Measurements from ENCODE around the gene NDUFV2. TPM values are rescaled to one million over a fixed set of nuclear protein-coding genes. Genes with fewer than 3 reads are reported as not detected.

The NDUFV2 gene
- total RNA-seq, 1 experiment from 2014 or later = 272 TPM

DNA sequence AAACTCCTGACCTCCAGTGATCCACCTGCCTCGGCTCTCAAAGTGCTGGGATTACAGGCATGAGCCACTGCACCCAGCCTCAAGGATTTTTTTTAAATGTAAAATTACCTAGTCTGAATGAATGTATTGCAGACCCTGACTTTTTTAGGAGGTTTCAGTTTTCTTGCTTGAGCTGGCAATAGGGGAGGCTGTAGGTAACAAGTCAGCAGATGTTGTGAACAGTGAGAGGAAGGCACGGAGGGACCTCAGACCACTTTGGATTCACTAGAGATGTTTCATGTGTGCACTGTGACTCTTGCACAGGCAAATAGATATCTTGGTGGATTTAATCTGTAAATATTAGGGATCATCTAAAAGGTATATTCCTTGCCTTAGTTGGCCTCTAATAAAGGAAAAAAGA is 6.4 kb downstream of the NDUFV2 start:
- no peak overlapping the region for H2AFZ ChIP-seq (ENCODE audit: low read length)
- intact Hi-C loops (cut with micrococcal nuclease) = no loop called here
- no TSS peak for BruUV-seq (replicated peaks)
- H3K27ac ChIP-seq (ENCODE audit: low read length) = no peak overlapping the region
- no peaks in the 10 kb centered on the region for H3K9me3 ChIP-seq (ENCODE audit: low read length)
- no peak overlapping the region for H3K4me3 ChIP-seq (ENCODE audit: low read length)
- H3K36me3 ChIP-seq (ENCODE audit: low read depth, low read length) = peaks cover 20% of the 10 kb centered on the region; the same call in 1 of the 2 replicates
- ChIA-PET CTCF (no interaction called here), POLR2A (ENCODE audit: unreplicated experiment) (interaction anchor here (1.0 kb wide), 1 partner anchor 9 kb away, joined by 4 read pairs; no protein-coding TSS in a partner anchor)
- H3F3A ChIP-seq (ENCODE audit: low read length, unreplicated experiment) = no peaks in the 10 kb centered on the region
- DNase-seq = no peak
- H3K4me2 ChIP-seq (ENCODE audit: low read length) = no peak overlapping the region
- H3K79me2 ChIP-seq (ENCODE audit: low read length) = peaks cover 100% of the 10 kb centered on the region
- H3K27me3 ChIP-seq (ENCODE audit: low read length) = no peaks in the 10 kb centered on the region
- H4K20me1 ChIP-seq (ENCODE audit: low read length) = peaks cover 64% of the 10 kb centered on the region
- no peak overlapping the region for H3K9ac ChIP-seq (ENCODE audit: low read length)
- TF ChIP-seq EZH2phosphoT487 (IDR thresholded peaks at IDR 0.05; ENCODE audit: borderline replicate concordance, low read length) (no peak), EZH2 (IDR thresholded peaks at IDR 0.05; ENCODE audit: low read length, unreplicated experiment) (no peak)
- TF ChIP-seq, protein P1, sequence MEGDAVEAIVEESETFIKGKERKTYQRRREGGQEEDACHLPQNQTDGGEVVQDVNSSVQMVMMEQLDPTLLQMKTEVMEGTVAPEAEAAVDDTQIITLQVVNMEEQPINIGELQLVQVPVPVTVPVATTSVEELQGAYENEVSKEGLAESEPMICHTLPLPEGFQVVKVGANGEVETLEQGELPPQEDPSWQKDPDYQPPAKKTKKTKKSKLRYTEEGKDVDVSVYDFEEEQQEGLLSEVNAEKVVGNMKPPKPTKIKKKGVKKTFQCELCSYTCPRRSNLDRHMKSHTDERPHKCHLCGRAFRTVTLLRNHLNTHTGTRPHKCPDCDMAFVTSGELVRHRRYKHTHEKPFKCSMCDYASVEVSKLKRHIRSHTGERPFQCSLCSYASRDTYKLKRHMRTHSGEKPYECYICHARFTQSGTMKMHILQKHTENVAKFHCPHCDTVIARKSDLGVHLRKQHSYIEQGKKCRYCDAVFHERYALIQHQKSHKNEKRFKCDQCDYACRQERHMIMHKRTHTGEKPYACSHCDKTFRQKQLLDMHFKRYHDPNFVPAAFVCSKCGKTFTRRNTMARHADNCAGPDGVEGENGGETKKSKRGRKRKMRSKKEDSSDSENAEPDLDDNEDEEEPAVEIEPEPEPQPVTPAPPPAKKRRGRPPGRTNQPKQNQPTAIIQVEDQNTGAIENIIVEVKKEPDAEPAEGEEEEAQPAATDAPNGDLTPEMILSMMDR (conservative IDR thresholded peaks at IDR 0.05; ENCODE audit: low read depth, low read length) = no peak
- H3K9me2 ChIP-seq (replicated peaks; ENCODE audit: low read length) = no peaks in the 10 kb centered on the region
- H3K4me1 ChIP-seq (ENCODE audit: insufficient read depth, low read length) = peaks cover 53% of the 10 kb centered on the region
- ATAC-seq = no peak

DNA sequence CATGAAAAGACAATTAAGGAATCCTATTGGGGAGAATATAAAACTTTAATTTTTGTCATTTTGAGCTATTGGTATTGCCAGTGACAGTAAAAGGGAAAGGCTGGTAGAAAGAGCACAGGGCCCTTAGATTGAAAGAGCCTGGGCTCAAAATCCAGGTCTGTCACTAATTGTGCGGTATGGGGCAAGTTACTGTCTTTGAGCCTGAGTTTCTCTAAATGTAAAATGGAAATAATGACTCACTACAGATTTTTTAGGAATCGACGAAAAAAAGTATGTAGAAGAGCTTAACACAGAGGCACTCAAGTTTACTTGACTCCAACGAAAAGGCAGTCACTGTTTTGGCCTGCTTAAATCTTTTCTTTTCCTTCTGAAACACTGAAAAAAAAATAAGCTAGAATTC is 7.0 kb downstream of the NDUFV2 start:
- H3K27ac ChIP-seq (ENCODE audit: low read length) = no peak overlapping the region
- DNase-seq (no peak), ATAC-seq (no peak)
- H2AFZ ChIP-seq (ENCODE audit: low read length) = no peak overlapping the region
- TF ChIP-seq, protein P1 (conservative IDR thresholded peaks at IDR 0.05; ENCODE audit: low read depth, low read length) = no peak
- TF ChIP-seq EZH2phosphoT487 (IDR thresholded peaks at IDR 0.05; ENCODE audit: borderline replicate concordance, low read length) (no peak), EZH2 (IDR thresholded peaks at IDR 0.05; ENCODE audit: low read length, unreplicated experiment) (no peak)
- H3K9ac ChIP-seq (ENCODE audit: low read length) = no peak overlapping the region
- POLR2A ChIA-PET (ENCODE audit: unreplicated experiment) = interaction anchor here (1.0 kb wide), 1 partner anchor 8 kb away, joined by 4 read pairs; no protein-coding TSS in a partner anchor
- no peak overlapping the region for H3K4me3 ChIP-seq (ENCODE audit: low read length)
- no peaks in the 10 kb centered on the region for H3K27me3 ChIP-seq (ENCODE audit: low read length)
- H3K9me2 ChIP-seq (replicated peaks; ENCODE audit: low read length) = no peaks in the 10 kb centered on the region
- H4K20me1 ChIP-seq (ENCODE audit: low read length) = peaks cover 61% of the 10 kb centered on the region
- intact Hi-C loops (cut with micrococcal nuclease) = no loop called here
- peaks cover 20% of the 10 kb centered on the region; the same call in 1 of the 2 replicates for H3K36me3 ChIP-seq (ENCODE audit: low read depth, low read length)
- no TSS peak for BruUV-seq (replicated peaks)
- CTCF ChIA-PET = interaction anchor here (0.6 kb wide), 2 partner anchors 28 to 38 kb away, joined by 3 read pairs; no protein-coding TSS in a partner anchor
- peaks cover 100% of the 10 kb centered on the region for H3K79me2 ChIP-seq (ENCODE audit: low read length)
- H3K9me3 ChIP-seq (ENCODE audit: low read length) = no peaks in the 10 kb centered on the region
- peaks cover 47% of the 10 kb centered on the region for H3K4me1 ChIP-seq (ENCODE audit: insufficient read depth, low read length)
- H3K4me2 ChIP-seq (ENCODE audit: low read length) = no peak overlapping the region
- H3F3A ChIP-seq (ENCODE audit: low read length, unreplicated experiment) = no peaks in the 10 kb centered on the region

DNA sequence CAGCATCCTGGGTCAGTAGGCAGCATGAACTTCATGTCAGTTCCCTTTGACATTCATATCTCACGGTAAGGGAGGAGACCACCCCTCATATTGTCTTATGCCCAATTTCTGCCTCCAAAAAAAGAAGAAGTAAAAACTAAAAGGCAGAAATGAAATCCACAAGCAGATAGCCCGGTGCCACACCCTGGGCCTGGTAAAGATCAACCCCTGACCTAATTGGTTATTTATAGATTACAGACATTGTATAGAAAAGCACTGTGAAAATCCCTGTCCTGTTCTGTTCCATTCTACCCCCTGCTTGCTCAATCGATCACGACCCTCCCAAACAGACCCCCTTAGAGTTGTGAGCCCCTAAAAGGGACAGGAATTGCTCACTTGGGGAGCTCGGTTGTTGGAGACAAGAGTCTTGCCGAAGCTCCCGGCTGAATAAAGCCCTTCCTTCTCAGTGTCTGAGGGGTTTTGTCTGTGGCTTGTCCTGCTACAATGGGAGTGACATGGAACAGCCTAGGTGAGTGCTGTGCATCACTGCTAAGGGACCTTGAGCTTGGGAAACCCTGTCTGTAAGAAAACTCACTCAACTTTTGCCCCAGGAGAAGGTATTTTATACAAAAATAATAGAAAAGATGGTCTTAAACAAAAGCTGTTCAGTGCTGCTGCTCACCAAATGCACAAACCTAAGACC is 11.1 kb downstream of the NDUFV2 start:
- TF ChIP-seq EZH2phosphoT487 (IDR thresholded peaks at IDR 0.05; ENCODE audit: borderline replicate concordance, low read length) (no peak), EZH2 (IDR thresholded peaks at IDR 0.05; ENCODE audit: low read length, unreplicated experiment) (no peak)
- TF ChIP-seq, protein P1 (conservative IDR thresholded peaks at IDR 0.05; ENCODE audit: low read depth, low read length) = no peak
- peaks cover 27% of the 10 kb centered on the region for H4K20me1 ChIP-seq (ENCODE audit: low read length)
- H3F3A ChIP-seq (ENCODE audit: low read length, unreplicated experiment) = peaks cover 5% of the 10 kb centered on the region
- no peak for DNase-seq
- intact Hi-C loops (cut with micrococcal nuclease) = no loop called here
- no peak for ATAC-seq
- H3K27me3 ChIP-seq (ENCODE audit: low read length) = no peaks in the 10 kb centered on the region
- no TSS peak for BruUV-seq (replicated peaks)
- H3K79me2 ChIP-seq (ENCODE audit: low read length) = peaks cover 99% of the 10 kb centered on the region
- ChIA-PET POLR2A (ENCODE audit: unreplicated experiment) (interaction anchor here (0.6 kb wide), 2 partner anchors 22 to 27 kb away, joined by 3 read pairs; no protein-coding TSS in a partner anchor), CTCF (no interaction called here)
- no peak overlapping the region for H3K4me2 ChIP-seq (ENCODE audit: low read length)
- H3K9me2 ChIP-seq (replicated peaks; ENCODE audit: low read length) = no peaks in the 10 kb centered on the region
- H3K9me3 ChIP-seq (ENCODE audit: low read length) = no peaks in the 10 kb centered on the region
- peaks cover 33% of the 10 kb centered on the region for H3K4me1 ChIP-seq (ENCODE audit: insufficient read depth, low read length)
- H3K4me3 ChIP-seq (ENCODE audit: low read length) = no peak overlapping the region
- H2AFZ ChIP-seq (ENCODE audit: low read length) = no peak overlapping the region
- no peak overlapping the region for H3K9ac ChIP-seq (ENCODE audit: low read length)
- peaks cover 18% of the 10 kb centered on the region for H3K36me3 ChIP-seq (ENCODE audit: low read depth, low read length)
- no peak overlapping the region for H3K27ac ChIP-seq (ENCODE audit: low read length)
